Thymus (tissue), 11 donors: ENCODE data around the gene ARHGAP24. TPM values are rescaled to one million over a fixed set of nuclear protein-coding genes. Genes with fewer than 3 reads are reported as not detected.
"Not testable (repeated sequence)": the region's sequence is repeated elsewhere in the genome, so short reads cannot be mapped to it uniquely, and the experiment has no call there.

ENCODE experiments used
- DNase-seq, 9 donors: peaks; one replicate each; pipeline ENCODE4 v3.0.0-alpha.2; 2013; ENCODE audit warnings: low spot score in 9 of 9, low read depth in 6 of 9, missing footprints in 1 of 9
- H3K27ac ChIP-seq, 2 donors: one replicate each; pipeline ENCODE4 v1.5.1; 2013; ENCODE audit warnings: control low read depth in 1 of 2, low read depth in 1 of 2, low read length in 1 of 2, mild to moderate bottlenecking in 1 of 2, moderate library complexity in 1 of 2
- H3K27me3 ChIP-seq, 2 donors: one replicate each; pipeline ENCODE4 v1.5.1; 2013; ENCODE audit warnings: low read length in 1 of 2; ENCODE audit not compliant: control insufficient read depth in 2 of 2, insufficient read depth in 1 of 2
- H3K36me3 ChIP-seq, 2 donors: one replicate each; pipeline ENCODE4 v1.5.1; 2013; ENCODE audit warnings: low read length in 1 of 2, mild to moderate bottlenecking in 1 of 2, moderate library complexity in 1 of 2; ENCODE audit not compliant: control insufficient read depth in 2 of 2, insufficient read depth in 2 of 2
- H3K4me1 ChIP-seq, 2 donors: one replicate each; pipeline ENCODE4 v1.5.1; 2013; ENCODE audit warnings: low read length in 2 of 2; ENCODE audit not compliant: control insufficient read depth in 2 of 2, insufficient read depth in 2 of 2
- H3K4me3 ChIP-seq, 2 donors: one replicate each; pipeline ENCODE4 v1.5.1; 2013; ENCODE audit warnings: low read length in 2 of 2, control low read depth in 1 of 2, mild to moderate bottlenecking in 1 of 2
- H3K9me3 ChIP-seq, 2 donors: one replicate each; pipeline ENCODE4 v1.5.1; 2013; ENCODE audit warnings: low read length in 1 of 2, mild to moderate bottlenecking in 1 of 2; ENCODE audit not compliant: control insufficient read depth in 2 of 2, insufficient read depth in 1 of 2
- WGBS: extraction: QIAGEN DNeasy Blood & Tissue Kit; methylation state at CpG from one replicate; pipeline ENCODE4 v1.1.7; 2013; 5-methylcytosine and 5-hydroxymethylcytosine counted together
- polyA plus RNA-seq: library from polyadenylated mRNA; stranded (reverse); fragments of 200-250 nt; gene quantifications from one replicate; pipeline ENCODE4 v1.2.3, GENCODE V29; 2013
- total RNA-seq: library from RNA; stranded (reverse); fragments of 120-200 nt; gene quantifications from one replicate; pipeline ENCODE4 v1.2.4, GENCODE V29; 2013
- donor health status: healthy.

ARHGAP24 gene
- total and polyA plus RNA-seq, 2 donors: 10.0 to 18.2 TPM

- WGBS: 65% methylated on average over 6 of the region's 6 CpGs
- DNase-seq, H3K36me3 ChIP-seq, H3K27me3 ChIP-seq, H3K4me1 ChIP-seq, H3K4me3 ChIP-seq, H3K27ac ChIP-seq, H3K9me3 ChIP-seq: not testable (repeated sequence)
Observed at GRCh38 chr4:85915570-85915969, 440.6 kb downstream of the ARHGAP24 start.

- DNase-seq: no peak
- Histone ChIP-seq H3K36me3 (no peaks in the 10 kb centered on the region), H3K9me3 (no peaks in the 10 kb centered on the region), H3K27me3 (no peaks in the 10 kb centered on the region), H3K27ac (no peak overlapping the region), H3K4me3 (no peak overlapping the region), H3K4me1 (no peaks in the 10 kb centered on the region)
- 98% methylated on average over 6 of the region's 6 CpGs for WGBS
Observed at GRCh38 chr4:85919200-85919887, 444.4 kb downstream of the ARHGAP24 start.

DNA sequence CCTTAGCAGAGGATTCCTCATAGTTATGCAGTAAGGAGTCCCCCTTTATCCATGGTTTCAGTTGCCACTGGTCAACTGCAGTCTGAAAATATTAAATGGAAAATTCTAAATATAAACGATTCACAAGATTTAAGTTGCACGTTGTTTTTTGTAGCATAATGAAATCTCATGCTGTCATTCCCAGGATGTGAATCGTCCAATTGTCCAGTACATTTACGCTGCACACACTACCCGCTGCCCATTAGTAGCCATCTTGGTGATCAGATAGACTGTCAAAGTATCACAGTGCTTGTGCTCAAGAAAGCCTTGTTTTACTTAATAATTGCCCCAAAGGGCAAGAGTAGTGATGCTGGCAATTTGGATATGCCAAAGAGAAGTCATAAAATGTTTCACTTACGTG lies 450.1 kb downstream of the ARHGAP24 start:
- no peak overlapping the region for H3K4me3 ChIP-seq
- no peak for DNase-seq
- no peaks in the 10 kb centered on the region for H3K36me3 ChIP-seq
- H3K27ac ChIP-seq: no peak overlapping the region
- no peaks in the 10 kb centered on the region for H3K27me3 ChIP-seq
- no peaks in the 10 kb centered on the region for H3K9me3 ChIP-seq
- 97% methylated on average over 6 of the region's 6 CpGs for WGBS
- H3K4me1 ChIP-seq: peaks cover 15 to 17% of the 10 kb centered on the region in 2 donors

DNA sequence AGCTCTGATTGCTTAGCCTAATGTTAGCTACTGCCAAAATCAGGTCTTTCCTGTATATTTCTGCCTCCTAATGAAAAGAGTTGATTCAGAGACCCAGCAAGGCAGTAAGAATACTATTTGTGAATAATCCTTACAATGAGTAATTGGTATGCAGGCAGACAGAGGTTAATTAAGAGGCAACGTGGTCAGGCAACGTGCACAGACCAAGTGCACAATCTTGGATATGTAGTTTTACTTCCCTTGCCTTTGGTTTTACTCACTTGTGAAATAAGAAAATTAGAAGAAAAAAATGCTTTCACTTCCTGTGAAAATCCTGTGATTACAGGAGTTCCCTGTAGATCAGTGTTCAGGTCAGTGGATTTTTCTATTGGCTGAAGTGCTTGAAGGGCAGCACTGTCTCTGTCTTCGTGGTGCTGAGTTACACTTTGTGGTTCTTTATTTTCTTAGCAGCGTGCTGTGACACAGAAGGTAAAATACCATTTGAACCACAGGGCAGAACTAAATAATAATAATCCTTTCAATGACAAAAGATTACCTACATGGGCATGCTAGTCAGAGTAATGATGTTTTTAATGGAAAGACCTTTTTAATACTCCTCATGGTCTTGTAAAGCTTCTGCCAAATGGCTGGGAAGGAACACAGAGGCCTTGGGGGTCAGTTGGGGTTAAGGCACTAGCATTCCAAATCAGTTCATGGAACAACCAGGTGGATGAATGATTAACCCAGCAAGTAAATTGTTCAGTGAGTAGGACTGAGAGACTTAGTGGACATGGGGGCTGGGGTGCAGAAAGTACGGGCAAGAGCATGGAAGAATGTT lies 454.0 kb downstream of the ARHGAP24 start:
- Histone ChIP-seq H3K27me3 (no peaks in the 10 kb centered on the region), H3K27ac (no peak overlapping the region), H3K4me3 (no peak overlapping the region), H3K9me3 (no peaks in the 10 kb centered on the region), H3K4me1 (peaks cover 24 to 36% of the 10 kb centered on the region in 2 donors), H3K36me3 (no peaks in the 10 kb centered on the region)
- peak in 1 of 9 donors; percentile 22 for DNase-seq
- 46% methylated on average over 5 of the region's 5 CpGs for WGBS

DNA sequence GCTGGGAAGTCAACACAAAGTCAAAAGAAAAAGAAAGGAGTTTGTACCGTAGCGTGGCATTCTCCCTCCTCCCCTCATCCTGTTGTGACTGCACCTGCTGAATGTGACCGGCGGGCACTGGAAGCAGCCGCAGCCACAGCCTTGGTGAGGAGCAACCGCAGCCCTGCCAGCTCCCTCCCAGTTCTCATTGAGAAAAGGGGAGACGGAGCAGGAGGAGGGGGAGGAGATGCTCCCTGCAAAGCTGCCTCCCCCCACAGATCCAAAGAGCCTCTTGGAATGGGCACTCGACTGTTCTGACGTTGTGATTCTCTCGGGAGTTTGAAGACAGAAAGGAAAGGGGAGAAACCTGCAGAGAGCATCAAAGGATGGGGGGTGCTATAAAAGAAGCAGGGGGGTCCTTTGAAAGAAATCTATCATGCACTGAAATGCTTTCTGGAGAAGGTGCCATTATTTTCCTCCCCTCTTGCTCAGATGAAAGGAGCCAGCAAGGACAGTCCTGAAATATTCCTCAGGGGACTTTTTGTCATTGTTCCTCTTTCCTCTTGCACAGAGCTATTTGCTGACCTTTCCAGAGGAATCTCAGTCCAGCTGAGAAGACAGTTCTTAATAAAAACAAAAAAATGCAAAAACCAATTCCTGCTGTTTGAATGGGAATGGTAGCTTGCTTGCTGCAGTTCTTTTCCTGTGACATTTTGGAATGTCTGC lies 455.2 kb downstream of the ARHGAP24 start:
- peak; percentile 45 to 88 (median 68) for DNase-seq

GRCh38 chr4:85932500-85933290 lies 457.7 kb downstream of the ARHGAP24 start:
- DNase-seq: peak in 3 of 9 donors; percentile 40 to 53 (median 40)
- H3K4me3 ChIP-seq: no peak overlapping the region
- 29% methylated on average over 18 of the region's 18 CpGs for WGBS
- H3K9me3 ChIP-seq: no peaks in the 10 kb centered on the region
- H3K36me3 ChIP-seq: no peaks in the 10 kb centered on the region
- H3K4me1 ChIP-seq: peaks cover 24 to 36% of the 10 kb centered on the region in 2 donors
- no peaks in the 10 kb centered on the region for H3K27me3 ChIP-seq
- no peak overlapping the region for H3K27ac ChIP-seq

More for the DNA sequence above, 455.2 kb downstream of the ARHGAP24 start:
- Histone ChIP-seq H3K27me3 (no peaks in the 10 kb centered on the region), H3K4me1 (peaks cover 24 to 36% of the 10 kb centered on the region in 2 donors), H3K9me3 (no peaks in the 10 kb centered on the region), H3K27ac (peak overlapping the region in 1 of 2 donors; percentile 14), H3K4me3 (peak overlapping the region in 1 of 2 donors; percentile 3), H3K36me3 (no peaks in the 10 kb centered on the region)
- WGBS: 3% methylated on average over 10 of the region's 10 CpGs

- Histone ChIP-seq H3K9me3 (no peaks in the 10 kb centered on the region), H3K36me3 (no peaks in the 10 kb centered on the region), H3K27ac (no peak overlapping the region), H3K4me3 (no peak overlapping the region), H3K4me1 (peaks cover 24 to 36% of the 10 kb centered on the region in 2 donors), H3K27me3 (no peaks in the 10 kb centered on the region)
- 97% methylated on average over 3 of the region's 3 CpGs for WGBS
- DNase-seq: no peak
Observed at GRCh38 chr4:85933291-85933640, 458.3 kb downstream of the ARHGAP24 start.

DNA sequence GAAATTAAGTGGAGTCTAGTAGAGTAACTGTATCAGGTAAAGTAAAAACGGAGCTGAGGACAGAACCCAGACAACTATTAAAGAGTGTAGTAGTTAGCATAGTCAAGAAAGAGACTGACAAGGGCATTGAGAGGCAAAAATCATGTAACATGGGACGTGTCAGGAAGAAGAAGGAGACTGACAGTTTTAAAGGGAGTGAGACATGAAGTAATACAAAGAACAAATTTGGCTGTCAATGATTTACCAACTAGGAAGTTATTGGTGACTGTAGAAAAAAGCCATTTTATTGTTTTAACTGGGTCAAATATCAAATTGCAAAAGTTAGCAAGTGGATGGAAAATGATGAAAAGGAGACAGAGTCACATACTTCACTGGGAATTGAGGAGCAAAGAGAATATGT lies 462.6 kb downstream of the ARHGAP24 start:
- H3K9me3 ChIP-seq: no peaks in the 10 kb centered on the region
- H3K27ac ChIP-seq: no peak overlapping the region
- DNase-seq: no peak
- WGBS: 93% methylated on average over 2 of the region's 2 CpGs
- no peaks in the 10 kb centered on the region for H3K36me3 ChIP-seq
- H3K4me3 ChIP-seq: no peak overlapping the region
- peaks cover 1 to 12% of the 10 kb centered on the region in 2 donors for H3K4me1 ChIP-seq
- no peaks in the 10 kb centered on the region for H3K27me3 ChIP-seq
